Endothelial cell (in vitro differentiated cells): ENCODE measurements around the gene MTCL1. TPM values are rescaled to one million over a fixed set of nuclear protein-coding genes. Genes with fewer than 3 reads are reported as not detected.

Source experiments
- DNase-seq: peaks from one replicate; pipeline ENCODE4 v3.0.0; 2021; ENCODE audit warnings: low spot score
- H3K27ac Mint-ChIP-seq: one replicate; pipeline ENCODE4 v1.8.0; 2021; ENCODE audit warnings: mixed read lengths, inconsistent platforms; ENCODE audit not compliant: unreplicated experiment
- H3K27me3 Mint-ChIP-seq: one replicate; pipeline ENCODE4 v1.8.0; 2021; ENCODE audit warnings: mild to moderate bottlenecking, moderate library complexity, mixed read lengths, inconsistent platforms; ENCODE audit not compliant: unreplicated experiment
- H3K36me3 Mint-ChIP-seq: one replicate; pipeline ENCODE4 v1.8.0; 2021; ENCODE audit warnings: mild to moderate bottlenecking, low read depth, mixed read lengths, inconsistent platforms; ENCODE audit not compliant: unreplicated experiment
- H3K4me1 Mint-ChIP-seq: one replicate; pipeline ENCODE4 v1.8.0; 2021; ENCODE audit warnings: mild to moderate bottlenecking, mixed read lengths, inconsistent platforms; ENCODE audit not compliant: unreplicated experiment
- H3K4me3 Mint-ChIP-seq: one replicate; pipeline ENCODE4 v1.8.0; 2021; ENCODE audit warnings: mild to moderate bottlenecking, mixed read lengths, inconsistent platforms; ENCODE audit not compliant: unreplicated experiment
- H3K9me3 Mint-ChIP-seq: one replicate; pipeline ENCODE4 v1.8.0; 2021; ENCODE audit warnings: mixed read lengths, inconsistent platforms; ENCODE audit not compliant: unreplicated experiment
- CTCF ChIP-seq: fragments of 200-600 bp; sonication (generic); IDR thresholded peaks from one replicate; pipeline ENCODE4 v1.5.0; 2021; ENCODE audit warnings: antibody characterized with exemption; ENCODE audit not compliant: unreplicated experiment
- total RNA-seq: library from RNA; stranded (reverse); fragmentation: NEBNext Ultra II Directional; extraction: Animal tissue kit (Norgen Biotek cat#: 25700); gene quantifications from one replicate; pipeline ENCODE4 v1.2.1, GENCODE V29; 2021; ENCODE audit not compliant: unreplicated experiment

MTCL1 gene
- total RNA-seq, 1 donor from 2014 or later, result 3.8 TPM

GRCh38 chr18:8813611-8814010 is 108.3 kb downstream of the MTCL1 start:
- no peaks in the 10 kb centered on the region for H3K36me3 Mint-ChIP-seq
- H3K27me3 Mint-ChIP-seq, result peaks cover 5% of the 10 kb centered on the region
- no peaks in the 10 kb centered on the region for H3K9me3 Mint-ChIP-seq
- H3K4me3 Mint-ChIP-seq, result no peak overlapping the region
- DNase-seq, result no peak
- no peak overlapping the region for H3K27ac Mint-ChIP-seq
- no peak for TF ChIP-seq CTCF
- H3K4me1 Mint-ChIP-seq, result peaks cover 5% of the 10 kb centered on the region

- Mint-ChIP-seq H3K4me1 (peaks cover 5% of the 10 kb centered on the region), H3K9me3 (no peaks in the 10 kb centered on the region), H3K27me3 (peaks cover 5% of the 10 kb centered on the region), H3K36me3 (no peaks in the 10 kb centered on the region), H3K27ac (no peak overlapping the region), H3K4me3 (no peak overlapping the region)
- no peak for DNase-seq
- no peak for TF ChIP-seq CTCF
Measured at GRCh38 chr18:8814206-8814605, 108.8 kb downstream of the MTCL1 start.

- Mint-ChIP-seq H3K4me3 (no peak overlapping the region), H3K36me3 (no peaks in the 10 kb centered on the region), H3K27me3 (peaks cover 2% of the 10 kb centered on the region), H3K9me3 (no peaks in the 10 kb centered on the region), H3K27ac (no peak overlapping the region), H3K4me1 (peaks cover 5% of the 10 kb centered on the region)
- TF ChIP-seq CTCF, result no peak
- no peak for DNase-seq
Measured at GRCh38 chr18:8816220-8816619, 110.9 kb downstream of the MTCL1 start.

GRCh38 chr18:8816816-8817215 is 111.5 kb downstream of the MTCL1 start:
- peaks cover 2% of the 10 kb centered on the region for H3K27me3 Mint-ChIP-seq
- DNase-seq, result no peak
- H3K36me3 Mint-ChIP-seq, result no peaks in the 10 kb centered on the region
- no peaks in the 10 kb centered on the region for H3K9me3 Mint-ChIP-seq
- H3K27ac Mint-ChIP-seq, result no peak overlapping the region
- peaks cover 5% of the 10 kb centered on the region for H3K4me1 Mint-ChIP-seq
- no peak for TF ChIP-seq CTCF
- H3K4me3 Mint-ChIP-seq, result no peak overlapping the region

GRCh38 chr18:8818982-8819381 is 113.6 kb downstream of the MTCL1 start:
- no peaks in the 10 kb centered on the region for H3K4me1 Mint-ChIP-seq
- no peak for TF ChIP-seq CTCF
- no peaks in the 10 kb centered on the region for H3K9me3 Mint-ChIP-seq
- no peak overlapping the region for H3K27ac Mint-ChIP-seq
- DNase-seq, result no peak
- no peak overlapping the region for H3K4me3 Mint-ChIP-seq
- peaks cover 2% of the 10 kb centered on the region for H3K27me3 Mint-ChIP-seq
- no peaks in the 10 kb centered on the region for H3K36me3 Mint-ChIP-seq
